Stimulated activated CD4-positive, alpha-beta T cell treated with anti-CD3 and anti-CD28 coated beads, Interleukin-12 subunit alpha, Interleukin-12 subunit beta, amount 100 ng/mL, for 24 hours (primary cell): ENCODE measurements around the gene FRA10AC1.
"Not testable (repeated sequence)": the region's sequence is repeated elsewhere in the genome, so short reads cannot be mapped to it uniquely, and the experiment has no call there.

ENCODE experiments used
- DNase-seq, 2 experiments: peaks; one replicate each; pipeline ENCODE4 v3.0.0-alpha.2; 2020; ENCODE audit warnings: low read depth in 2 of 2

Gene FRA10AC1

DNA sequence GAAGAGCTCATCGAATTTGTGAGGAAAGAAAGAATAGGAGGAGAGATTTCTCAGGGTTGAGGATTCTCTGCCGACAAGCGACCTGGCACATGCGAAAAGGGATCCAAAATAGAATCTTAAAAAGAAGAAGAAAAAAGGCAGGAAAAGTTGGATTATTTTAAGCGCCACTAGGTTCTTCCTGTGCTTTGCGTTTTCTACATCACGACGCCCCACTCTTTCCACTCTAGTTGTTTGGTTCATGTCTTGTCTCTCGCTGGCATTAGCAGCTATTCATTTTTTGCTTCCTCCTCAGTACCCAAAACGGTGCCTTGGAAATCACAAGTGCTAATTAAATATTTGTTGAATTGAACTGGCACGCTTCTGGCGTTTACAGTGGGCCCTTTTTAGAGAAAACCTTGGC lies 674 bp upstream of the FRA10AC1 start:
- DNase-seq, result no peak

DNA sequence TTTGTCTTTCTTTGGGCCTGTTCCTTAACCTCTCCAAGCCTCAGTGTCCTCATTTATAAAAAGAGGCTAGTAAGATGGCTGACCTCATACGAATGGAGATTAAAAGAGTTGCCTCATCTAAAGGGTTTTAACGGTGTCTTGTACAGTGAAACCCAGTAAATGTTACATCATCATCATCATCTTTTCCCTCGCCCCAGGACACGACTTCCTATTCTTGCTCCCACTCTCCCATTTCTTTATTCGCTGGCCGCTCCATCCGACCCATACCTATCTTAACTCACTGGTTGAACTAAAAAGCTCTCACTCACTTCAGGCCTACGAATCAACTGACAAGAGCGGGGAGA lies 554 bp downstream of the FRA10AC1 start:
- DNase-seq, result no peak

DNA sequence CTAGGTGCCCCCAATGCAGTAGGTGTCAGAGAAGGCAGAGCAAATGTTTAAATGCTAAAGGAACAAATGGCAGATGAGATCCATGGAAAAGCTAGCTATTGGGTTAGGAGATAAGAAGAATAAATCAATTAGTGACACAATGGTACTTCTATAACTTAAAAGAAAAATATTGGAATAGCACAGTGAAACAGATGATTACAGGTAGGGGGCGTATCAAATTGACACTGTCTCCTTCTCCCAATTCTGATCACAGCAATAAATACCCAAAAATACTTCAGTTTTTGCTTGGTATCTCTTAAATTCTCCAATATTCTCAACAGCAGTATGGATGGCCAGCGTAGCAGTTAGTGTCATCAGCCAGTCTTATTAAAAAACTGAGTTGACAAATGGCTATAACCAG lies 5.2 kb downstream of the FRA10AC1 start:
- no peak for DNase-seq

DNA sequence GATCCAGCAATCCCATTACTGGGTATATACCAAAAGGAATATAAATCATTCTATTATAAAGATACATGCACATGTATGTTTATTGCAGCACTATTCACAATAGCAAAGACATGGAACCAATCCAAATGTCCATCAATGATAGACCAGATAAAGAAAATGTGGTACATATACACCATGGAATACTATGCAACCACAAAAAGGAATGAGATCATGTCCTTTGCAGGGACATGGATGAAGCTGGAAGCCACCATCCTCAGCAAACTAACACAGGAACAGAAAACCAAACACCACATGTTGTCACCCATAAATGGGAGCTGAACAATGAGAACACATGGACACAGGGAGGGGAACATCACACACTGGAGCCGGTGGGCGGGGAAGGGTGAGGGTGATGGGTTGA lies 5.8 kb downstream of the FRA10AC1 start:
- DNase-seq, result not testable (repeated sequence)

DNA sequence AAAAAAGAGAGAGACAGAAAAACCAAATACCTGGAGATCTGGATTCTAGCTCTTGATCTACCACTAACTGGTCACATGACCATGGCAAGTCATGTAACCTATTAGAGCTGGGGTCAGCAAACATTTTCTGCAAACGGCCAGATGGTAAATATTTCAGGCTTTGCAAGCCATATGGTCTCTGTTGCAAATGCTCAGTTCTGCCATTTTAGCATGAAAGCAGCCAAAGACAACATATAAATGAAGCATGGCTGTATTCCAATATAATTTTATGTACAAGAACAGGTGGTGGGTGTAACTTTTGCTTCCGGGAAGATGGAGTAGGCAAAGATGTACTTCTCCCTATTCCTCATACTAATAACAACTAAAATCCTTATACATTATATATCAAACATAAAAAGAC lies 6.7 kb downstream of the FRA10AC1 start:
- no peak for DNase-seq

DNA sequence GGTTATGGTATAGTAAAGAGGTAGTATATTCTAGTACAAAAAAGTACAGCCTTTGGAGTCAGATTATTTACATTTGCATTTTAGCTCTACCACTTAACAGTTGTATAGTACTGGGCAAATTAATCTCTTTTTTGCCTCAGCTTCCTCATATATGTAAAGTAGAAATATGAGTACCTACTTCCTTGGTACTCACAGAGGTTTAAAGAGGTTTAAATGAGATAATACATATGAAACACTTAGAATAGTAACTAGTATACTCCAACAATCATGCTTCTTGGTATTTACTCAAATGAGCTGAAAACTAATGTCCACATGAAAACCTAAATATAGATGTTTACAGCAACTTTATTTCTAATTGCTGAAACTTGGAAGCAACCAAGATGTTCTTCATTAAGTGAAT lies 14.7 kb downstream of the FRA10AC1 start:
- no peak for DNase-seq

DNA sequence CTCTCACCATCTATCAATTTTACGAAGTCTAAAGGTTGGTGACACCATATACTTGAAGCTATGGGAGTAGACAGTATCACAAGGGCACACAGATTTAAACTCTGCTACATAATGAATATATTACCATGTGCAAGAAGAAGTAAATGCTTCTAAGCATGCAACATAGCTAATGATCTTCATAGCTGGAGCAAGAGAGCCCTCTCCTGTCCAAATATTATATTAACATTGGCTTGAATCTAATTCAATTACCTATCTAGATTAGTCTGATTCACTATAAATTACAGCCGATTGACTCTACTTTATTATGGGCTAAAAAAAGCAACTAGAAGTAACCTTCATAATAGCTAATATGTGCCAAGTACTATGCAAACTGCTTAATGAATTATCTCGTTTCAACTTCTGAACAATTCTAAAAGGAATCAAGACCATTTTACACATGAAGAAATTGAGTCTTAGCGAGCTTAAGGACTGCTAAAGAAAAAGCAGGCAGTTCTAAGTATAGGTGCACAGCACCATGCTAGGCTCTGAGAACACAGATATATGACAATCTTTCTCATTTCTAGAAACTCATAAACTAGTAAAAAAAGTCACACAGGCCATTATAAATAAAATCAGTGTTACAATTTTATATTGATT lies 21.9 kb downstream of the FRA10AC1 start:
- no peak for DNase-seq

DNA sequence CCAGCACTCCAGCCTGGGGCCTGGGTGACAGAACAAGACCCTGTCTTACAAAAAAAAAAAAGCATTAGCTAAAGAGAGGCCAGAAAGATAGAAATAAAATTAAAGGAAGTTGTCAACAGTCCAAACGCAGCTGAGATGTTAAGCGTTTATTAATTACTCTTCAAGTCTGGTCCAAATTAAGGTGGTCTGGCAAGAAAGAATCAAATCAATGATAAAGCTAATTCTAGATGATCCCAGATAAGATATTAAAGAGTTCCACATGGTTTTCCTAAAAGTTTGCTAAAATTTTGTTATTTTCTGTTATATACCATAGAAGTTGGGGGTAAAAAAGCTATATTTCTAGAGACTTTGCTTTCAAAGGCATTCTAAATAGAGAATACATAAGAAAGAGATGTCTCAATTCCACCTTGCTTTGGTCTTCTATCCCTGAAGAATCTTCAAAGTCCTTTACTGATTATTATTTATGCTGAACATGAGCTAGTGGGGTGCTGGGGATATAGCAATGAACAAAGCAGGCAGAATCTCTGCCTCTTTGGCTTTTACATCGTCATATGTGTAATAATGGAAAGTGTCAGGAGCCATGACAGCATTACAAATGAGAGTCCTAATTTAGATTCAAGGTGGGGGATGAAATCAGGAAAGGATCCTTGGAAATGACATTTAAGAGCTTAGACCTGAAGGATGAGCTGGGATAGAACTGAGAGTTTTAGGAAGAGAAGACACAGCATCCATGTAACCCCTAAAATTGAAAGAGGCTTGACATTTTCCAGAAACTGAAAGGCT lies 23.4 kb downstream of the FRA10AC1 start:
- DNase-seq, result no peak

DNA sequence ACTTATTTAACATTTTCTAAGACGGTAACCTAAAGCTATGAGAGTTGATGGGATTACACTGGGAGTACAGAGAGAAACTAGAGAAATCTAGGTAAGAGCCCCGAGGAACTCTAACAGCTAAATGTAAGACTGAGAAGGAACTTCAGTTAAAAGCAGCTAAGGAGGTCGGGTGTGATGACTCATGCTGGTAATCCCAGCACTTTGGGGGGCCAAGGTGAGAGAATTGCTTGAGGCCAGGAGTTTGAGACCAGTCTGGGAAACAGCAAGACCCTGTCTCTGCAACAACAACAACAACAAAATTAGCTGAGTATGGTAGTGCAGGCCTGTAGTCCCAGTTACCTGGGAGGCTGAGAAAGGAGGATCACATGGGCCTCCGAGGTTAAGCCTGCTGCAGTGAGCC lies 24.0 kb downstream of the FRA10AC1 start:
- DNase-seq, result no peak

DNA sequence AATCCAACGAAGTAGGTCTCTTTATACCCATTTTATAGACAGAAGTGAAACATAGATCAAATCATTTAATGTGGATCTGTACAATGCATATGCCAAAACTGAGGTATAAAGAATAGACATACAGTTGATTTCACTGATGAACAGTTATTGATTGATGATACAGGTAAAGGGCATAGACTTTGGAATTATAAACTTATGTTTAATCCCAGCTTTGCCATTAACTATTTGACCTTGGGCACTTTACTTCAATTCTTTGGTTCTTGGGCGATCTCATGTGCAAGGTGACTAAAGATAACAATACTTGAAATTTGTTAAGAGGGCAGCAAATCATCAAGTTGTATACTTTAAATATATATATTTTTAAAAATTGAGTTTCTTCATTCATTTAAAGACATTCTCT lies 28.6 kb downstream of the FRA10AC1 start:
- no peak for DNase-seq

DNA sequence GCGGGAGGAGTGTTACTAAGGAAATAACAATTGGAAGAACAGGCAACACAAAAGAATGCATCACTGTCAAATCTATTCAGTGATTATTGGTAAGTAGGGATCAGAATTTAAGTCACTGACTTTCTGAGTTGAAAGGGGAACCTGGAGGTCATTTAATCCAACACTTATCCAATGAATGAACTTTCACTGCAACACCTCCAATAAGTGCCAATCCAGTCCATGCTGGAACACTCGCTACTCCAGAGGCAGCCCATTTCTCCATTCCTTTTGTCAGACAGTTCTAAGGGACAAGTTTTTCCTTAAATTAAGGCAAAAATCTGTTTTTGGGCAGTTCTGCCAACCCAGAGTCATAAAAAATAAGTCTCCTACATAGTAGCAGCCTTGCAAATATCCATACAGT lies 29.5 kb downstream of the FRA10AC1 start:
- DNase-seq, result no peak

DNA sequence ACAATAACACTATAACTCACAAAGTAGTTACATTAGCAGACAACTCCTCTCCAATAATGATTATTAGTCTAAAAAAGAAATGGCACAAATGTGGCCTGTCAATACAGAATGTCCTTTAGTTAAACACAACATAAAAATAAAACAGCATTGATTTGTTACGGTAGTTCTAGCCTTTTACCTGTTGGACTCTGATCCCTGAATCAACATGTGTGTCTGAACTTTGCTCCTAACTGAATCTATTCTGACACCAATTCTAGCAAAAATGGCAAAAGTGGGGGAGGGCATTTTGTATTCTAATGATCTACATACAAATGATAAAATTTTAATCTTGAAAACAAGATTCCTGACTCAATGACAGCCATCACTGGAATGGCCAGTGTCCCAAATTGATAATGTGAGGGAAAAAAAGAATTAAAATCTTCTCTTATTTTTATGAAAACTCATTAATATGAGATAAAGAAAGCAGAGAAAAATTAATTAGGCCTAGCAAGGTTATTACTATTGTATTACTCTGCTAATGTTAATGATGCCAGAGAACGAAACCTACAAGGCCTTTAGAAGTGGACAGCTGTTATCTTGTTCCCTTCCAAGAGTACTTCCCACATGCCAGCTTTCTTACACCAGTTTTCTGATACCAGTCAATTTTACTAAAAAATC lies 30.2 kb downstream of the FRA10AC1 start:
- no peak for DNase-seq

DNA sequence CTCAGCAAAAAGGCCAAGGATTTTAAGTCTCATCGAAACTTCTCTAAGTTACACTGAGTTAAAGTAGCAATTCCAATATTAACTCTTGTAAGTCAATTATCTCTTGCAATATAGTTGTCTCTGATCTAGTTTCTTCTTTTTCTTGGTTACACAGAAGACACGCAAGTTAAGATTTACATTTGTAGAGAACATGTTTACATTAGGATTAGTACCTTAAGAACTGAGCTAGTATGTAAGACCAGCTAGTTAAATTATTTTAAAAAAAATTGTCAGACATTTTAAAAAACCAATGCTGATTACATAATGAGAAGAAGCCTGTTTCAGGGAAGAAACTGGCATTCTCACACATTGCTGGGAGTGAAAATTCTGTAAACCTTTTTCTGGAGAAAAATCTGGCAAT lies 31.4 kb downstream of the FRA10AC1 start:
- DNase-seq, result no peak

DNA sequence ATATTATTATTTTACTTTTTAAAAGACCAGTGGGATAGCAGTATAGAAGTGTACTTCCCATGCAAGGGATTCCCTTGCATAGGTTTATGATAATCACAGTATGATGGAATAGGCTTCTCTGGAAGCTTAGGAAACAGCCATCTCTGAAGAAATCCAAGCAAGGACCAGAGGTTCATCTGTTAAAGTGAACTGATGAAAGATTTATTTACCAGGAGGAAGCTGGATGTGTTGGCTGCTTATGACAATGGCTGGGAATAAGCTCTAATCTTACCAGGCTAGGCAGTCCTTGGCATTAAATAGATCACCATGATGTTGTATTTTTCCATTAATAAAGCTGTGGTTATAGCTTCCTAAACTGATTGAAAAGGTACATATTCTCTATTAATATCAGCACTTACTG lies 32.0 kb downstream of the FRA10AC1 start:
- DNase-seq, result no peak

DNA sequence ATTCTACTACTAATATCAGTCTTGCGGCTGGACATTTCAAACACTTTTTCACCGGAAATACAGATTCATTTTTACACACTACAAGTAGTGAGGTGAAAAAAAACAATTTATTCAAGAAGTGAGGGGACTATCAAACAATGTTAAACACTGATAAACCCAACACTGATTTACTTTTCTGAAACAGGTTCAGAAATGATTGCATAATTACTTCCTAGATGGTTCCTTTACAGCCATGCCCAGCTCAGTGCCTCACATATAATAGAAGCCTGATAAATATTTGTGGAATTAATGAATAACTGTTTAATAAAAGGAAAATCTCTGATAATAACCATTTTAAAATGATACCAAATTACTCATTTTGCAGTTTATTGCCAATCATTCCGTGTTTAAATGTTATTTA lies 34.6 kb downstream of the FRA10AC1 start:
- no peak for DNase-seq

DNA sequence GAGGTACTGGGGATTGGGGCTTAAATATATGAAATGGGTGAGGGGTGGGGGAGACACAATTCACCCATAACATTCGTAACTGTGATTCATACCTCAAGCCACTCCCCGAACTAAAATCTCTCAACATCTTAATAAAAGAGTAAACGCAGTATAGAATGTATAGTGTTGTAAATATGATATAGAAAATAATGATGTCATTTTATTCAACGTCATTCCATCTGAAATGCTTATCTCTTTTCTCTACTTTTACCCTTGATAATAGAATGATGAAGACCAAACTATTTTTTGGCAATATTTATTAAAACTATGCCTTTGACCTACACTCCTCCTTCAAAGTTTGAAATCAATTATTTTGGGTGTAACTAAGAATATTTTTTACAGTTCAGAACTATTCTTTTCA lies 36.4 kb downstream of the FRA10AC1 start:
- DNase-seq, result no peak

DNA sequence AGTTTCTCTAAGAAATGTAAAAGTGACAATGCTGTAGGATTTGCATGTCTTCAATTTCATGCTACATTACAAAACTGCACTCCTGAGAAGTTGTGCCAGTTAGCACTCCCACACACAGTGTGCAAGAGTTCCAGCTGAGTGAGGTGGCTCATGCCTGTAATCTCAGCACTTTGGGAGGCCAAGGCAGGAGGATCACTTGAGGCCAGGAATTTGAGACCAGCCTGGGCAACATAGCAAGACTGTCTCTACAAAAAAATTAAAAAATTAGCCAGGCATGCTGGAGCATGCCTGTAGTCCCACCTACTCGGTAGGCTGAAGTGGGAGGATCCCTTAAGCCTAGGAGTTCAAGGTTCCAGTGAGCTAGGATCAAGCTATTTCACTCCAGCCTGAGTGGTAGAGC lies 44.6 kb downstream of the FRA10AC1 start:
- no peak for DNase-seq

DNA sequence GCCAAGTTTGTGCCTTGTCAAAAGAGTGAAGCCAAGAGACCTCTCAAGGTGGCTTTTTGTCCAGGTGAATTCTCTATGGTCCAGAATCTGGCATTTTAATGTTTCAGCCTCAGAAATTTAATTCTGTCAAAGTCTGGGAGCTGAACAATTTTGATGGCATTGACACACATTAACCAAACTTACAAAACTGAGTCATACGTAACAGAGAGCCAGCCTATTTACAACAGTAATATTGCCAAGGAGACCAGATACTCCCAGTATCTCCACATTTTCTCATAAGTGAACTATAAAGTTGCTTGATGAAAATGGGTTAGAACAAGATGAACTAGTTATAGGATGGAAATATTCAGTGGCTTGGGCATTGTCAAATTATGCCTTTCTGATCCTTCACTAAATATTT lies 46.2 kb downstream of the FRA10AC1 start:
- DNase-seq, result no peak

DNA sequence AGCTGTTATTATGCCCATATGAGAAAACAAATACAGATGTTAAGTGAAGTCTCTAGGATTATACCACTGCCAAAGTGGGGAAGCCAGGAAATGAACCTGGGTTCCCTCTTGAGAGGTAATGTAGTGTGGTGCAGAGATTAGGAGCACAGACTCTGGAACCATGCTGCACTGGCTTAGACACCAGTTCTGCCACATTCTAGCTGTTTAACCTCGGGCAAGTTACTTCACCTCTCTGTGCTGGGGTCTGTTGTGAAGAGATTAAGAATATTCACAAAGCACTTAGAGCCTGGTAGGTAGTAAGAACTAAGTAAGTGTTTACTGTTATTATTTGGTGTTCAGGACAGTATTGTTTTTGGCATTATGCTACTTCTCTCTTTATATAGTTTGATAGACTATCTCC lies 48.2 kb downstream of the FRA10AC1 start:
- DNase-seq, result no peak

DNA sequence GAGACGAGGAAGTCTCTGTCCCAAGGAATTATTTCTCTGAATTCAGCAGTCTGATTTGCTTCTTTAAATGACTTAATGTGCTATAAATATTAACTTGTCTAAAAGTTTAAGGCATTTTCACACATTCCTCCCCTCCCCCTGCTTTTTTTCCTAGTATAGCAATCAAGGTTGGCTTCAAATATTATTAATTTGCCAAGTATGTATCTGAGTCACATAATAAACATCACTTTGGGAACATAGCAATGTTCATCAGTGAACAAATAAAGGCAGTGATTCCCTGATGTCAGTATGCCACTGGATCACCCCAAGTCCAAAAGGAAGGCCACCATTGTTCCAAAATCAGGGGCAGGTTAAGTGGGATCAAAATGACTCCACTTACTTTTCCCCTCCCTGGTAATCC lies 49.5 kb downstream of the FRA10AC1 start:
- no peak for DNase-seq

DNA sequence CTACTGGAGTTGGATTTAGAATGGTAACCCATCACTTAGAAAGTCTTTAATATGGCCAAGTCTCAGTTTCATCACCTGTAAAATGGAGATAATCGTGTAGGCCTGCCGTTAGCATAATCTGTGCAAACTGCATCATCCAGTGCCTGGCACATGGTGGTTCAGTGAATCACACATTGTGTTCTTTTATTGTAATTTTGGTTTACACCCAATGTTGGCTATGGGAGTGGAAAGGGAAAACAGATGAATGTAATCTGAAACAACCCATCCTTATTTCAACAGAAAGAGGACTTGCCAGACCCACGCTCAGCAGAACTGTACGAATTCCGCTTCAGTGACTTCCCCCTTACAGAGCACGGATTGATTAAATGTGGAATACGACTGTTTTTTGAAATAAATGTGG lies 62.6 kb downstream of the FRA10AC1 start:
- DNase-seq, result no peak

DNA sequence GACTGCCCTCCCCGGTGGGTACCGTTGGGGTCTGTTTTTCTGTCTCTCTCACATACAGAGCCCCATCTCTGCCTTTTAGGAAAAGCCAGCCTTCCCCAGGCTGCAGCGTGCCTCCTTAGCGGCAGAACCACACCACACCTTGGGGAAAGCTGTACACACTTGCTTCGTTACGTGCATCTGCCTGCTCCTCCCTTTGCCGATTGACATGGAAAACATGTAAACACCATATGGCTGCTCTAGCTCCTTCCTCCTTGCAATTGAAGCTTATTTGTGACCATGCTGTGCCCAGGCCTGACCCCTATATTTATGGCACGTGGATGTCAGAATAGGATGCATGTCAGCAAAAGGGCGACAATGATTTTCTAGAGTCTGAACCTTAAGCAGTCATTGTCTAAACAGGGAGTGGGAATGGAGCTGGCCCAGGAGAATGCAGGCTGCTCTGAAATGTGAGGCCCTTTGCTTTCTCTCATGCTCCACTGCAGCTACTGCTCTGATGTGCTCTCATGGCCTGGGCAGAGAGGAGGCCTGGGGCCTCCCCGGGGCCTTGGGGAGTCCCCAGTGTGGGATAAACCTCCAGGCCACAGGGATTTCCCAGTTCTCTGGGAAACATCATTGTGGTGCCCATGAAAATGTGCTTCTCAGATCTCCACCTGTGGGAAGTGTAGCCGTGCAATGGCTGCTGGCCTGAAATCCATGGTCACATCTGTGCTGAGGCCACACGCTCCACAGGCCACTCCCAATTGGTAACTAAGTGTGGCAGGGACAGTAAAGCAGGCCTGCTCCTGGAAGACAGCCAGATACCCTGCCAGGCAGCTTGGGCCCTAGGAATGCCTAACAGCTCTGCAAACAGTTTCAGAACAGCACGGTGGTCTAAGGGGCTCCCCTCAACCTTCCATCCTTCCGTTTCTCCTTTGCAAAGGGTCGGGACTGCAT lies 71.5 kb downstream of the FRA10AC1 start:
- DNase-seq, result no peak
